GM19455 (cell line): ENCODE data around the gene SH3RF3.

Experiments used
- ATAC-seq: cut with Tn5 transposase; IDR thresholded peaks from one replicate; pipeline ENCODE4 v1.9.1; 2021; ENCODE audit not compliant: unreplicated experiment

The SH3RF3 gene

DNA sequence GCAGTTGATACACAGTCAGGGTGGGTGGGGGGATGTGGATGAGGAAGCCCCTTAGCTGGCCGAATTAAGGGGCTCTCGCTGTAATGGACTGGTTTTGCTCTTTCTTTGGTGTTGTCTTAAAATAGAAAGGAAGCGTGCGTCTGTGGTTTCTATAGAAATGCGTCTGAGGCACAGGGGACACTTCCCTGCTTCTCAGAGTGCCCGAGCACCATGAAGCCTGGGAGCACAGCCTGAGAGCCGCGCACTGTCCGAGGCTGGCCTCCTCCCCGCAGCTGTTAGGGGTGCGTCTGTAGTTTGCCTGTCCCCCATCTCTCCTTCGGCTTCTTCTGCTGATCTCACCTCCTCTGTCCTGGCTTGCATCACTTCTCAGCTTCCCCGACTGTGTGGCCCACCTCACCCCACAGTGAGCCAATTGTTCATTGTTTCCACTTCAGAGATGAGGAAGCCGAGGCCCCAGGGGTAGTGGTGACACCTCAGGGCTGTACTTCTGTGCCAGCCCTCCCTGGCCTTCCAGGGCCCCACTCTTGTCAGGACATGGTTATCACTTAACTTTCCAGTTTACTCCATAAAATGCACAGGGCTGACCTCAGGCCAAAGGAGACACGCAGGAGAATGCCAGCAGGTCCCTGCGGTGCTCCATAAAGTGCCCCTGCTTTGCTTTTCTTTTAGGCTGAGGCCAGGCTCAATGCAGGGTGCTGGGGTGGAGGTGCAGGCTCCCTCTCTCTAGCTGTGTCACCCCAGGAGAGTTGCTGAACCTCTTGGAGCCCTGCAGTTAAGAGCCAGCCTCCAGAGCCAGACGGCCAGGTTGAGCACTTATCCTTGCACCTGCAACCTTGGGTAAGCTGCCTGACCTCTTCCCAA lies 274.2 kb downstream of the SH3RF3 start:
- no peak for ATAC-seq

DNA sequence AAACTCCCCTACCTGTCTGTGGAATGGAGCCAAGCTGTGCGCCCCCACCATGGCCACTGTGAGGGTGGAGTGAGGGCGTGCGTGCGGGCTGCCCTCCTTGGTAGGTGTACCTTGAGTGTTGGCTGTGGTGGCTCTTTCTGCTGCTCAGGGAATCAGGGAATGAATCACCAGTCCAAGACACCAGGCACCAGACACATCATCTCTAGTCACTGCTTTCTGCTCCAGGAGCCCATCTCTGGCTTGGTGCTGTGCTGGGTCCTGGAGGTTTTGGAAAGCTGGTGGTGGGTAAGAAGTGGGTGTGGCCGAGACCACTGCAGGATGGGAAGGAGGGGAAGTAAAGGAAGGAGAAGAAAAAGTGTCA lies 274.8 kb downstream of the SH3RF3 start:
- ATAC-seq, result no peak

DNA sequence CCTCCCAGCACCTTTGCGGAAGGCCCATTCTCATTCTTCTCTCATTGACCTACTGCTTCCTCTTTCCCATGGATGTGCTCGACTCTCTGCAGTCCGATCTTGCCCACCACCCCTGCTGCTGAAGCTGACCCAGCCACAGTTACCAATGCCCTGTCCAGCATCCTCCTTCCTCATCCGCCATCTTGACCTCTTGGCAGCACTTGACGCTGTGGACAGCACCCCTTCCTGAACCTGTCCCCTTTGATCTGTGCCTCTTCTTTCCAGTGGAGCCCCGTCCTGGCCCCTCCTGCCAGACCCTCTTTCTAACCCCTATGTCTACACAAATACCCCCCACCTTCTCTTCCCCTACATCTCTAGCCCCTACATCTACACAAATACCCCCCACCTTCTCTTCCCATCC lies 275.7 kb downstream of the SH3RF3 start:
- no peak for ATAC-seq

DNA sequence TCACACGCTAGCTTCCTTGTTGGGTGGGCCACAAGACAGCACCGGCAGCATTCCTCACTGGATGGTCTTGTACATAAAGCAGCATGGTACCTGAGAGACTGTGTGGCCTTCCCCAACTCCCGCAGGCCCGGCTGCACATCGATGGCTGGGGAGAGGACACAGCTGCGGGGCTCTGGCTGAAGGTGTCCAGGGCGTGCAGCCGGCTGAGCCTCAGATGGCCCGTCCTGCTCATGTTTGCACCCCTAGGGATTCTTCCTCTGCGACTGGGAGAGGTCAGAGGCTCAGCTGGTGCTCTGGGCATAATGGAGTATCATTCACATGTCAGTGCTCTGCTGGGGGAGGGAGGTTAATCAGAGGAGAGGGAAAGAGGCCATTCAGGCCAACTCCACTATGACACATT lies 276.9 kb downstream of the SH3RF3 start:
- ATAC-seq, result no peak

DNA sequence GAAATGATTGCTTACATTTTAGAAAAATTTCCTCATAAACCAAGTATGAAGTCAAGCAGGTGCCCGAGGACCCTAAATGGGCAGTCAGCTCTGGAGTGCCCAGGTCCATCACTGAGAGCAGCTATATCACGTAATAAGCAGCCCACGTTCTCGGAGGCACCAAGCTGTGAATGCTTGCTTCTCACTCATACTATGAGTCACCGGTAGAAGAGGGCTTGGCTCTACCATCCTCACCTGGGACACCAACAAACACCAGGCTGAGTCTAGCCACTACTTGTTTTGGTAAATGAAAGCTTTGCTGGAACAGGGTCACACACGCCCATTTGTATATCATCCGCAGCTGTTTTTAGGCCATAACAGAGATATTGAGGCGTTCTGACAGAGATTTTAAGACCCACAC lies 277.3 kb downstream of the SH3RF3 start:
- ATAC-seq, result no peak

DNA sequence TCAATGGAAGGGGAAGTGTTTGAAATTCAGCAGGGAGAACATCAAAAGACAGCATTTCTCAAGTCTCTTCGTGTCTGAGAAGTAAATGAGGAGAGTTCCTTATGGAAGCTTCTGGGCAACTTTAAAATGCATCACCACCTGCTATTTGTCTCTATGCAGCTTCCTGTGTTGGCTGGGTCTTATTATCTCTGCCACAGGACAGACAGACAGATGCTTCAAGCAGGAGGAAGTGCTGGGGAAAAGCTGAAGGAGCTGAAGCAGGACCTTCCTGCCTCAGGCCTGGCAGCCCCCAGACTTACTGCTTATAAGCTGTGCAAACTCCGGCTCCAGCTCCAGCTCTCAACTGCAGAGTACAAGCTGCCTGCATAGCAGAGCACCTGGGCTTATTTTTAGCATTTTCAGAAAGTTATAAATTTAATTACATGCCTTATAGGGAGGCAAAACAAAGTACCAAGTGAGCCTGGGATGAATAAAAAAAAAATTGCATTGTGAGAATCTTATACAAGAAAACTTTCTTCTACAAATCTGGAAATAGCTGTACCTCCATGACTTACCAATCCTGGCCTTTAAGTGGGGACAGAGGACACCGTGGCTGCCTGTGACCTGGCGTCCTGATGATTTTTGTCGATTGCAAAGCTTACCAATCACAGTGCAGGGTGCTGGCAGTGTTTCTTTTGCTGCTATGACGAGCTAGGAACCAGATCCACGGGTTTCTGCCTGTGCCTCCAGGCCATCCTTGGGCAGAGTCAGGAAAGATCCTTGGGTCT lies 278.5 kb downstream of the SH3RF3 start:
- ATAC-seq, result no peak

DNA sequence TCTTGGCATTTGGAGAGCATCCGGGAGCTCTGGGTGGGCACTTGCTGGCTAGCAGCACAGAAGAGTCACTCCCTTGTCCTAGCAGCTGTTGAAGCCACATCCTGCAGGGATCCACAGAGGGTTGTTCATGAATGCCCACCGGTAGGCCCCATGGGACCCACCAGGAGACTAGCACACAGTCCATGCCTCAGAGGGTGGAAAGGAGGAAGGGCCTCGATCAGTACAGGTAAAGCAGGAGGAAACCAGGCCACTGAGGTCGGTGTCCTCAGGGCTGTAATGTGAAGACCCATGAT lies 279.0 kb downstream of the SH3RF3 start:
- ATAC-seq, result no peak

DNA sequence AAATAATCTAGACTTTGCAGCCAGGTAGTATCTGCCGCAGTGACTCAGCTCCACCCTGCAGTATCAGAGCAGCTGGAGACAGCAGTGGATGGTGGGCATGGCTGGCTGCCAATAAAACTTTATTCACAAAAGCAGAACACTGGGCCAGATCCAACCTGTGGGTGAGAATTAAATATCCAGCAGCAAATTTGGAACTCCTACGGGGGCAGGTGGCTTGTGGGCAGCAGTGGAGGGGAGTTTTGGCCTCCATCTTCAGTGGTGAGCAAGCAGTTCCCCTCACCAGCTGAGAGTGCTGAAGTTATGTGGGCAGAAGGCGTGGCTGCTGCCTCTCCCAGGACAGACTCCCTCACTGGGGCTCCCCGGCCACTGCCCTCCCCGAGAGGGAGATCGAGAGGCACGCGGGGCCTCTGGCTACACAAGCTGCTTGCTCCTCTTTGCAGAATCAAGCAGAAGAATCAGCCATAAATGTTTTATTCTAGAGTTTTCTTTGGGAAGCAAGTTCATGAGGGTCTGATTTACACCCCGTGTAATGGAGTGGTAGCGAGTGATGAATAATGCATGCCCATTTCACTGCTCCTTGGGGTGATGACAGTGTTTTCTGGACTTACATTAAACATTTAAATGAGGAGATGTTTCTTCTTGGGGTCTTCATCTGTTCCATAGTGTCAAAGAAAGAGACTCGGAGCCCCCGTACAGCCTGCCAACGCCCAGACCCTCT lies 280.5 kb downstream of the SH3RF3 start:
- ATAC-seq, result no peak

DNA sequence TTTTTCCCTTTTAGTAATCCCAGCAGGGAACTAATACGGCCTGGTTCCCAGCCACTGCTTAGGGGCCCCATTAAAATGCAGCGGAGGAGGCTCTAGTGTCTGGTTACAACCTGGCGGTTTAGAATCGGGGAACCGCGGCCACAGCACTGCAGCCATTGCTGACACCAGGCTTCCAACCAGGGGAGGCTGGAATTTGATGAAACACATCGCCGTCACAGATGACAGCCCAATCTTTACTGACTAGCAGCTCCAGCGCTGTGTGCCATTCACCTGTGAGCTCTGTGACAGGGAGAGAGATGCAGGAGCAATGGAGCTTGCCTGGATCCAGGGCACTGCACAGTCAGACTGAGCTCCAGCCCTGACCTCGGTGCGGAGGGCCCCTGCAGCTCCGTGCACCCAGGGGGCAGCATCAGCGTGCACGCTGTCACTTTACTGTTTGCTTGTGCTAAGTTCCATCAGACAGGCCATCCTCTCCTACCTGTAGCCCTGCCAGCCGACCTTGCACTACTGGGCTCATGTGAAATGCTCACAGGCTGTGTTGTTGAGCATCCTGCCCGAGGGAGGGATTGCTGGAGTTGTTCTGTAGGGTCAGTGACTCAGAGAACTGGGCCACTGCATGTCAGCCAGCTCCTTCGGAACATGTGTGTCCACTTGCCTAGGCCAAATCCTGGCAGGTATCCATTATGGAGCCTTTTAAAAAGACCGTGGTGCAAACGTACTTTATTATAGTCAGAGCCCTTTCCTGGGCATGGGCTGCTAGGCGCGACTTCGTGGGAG lies 281.2 kb downstream of the SH3RF3 start:
- no peak for ATAC-seq

DNA sequence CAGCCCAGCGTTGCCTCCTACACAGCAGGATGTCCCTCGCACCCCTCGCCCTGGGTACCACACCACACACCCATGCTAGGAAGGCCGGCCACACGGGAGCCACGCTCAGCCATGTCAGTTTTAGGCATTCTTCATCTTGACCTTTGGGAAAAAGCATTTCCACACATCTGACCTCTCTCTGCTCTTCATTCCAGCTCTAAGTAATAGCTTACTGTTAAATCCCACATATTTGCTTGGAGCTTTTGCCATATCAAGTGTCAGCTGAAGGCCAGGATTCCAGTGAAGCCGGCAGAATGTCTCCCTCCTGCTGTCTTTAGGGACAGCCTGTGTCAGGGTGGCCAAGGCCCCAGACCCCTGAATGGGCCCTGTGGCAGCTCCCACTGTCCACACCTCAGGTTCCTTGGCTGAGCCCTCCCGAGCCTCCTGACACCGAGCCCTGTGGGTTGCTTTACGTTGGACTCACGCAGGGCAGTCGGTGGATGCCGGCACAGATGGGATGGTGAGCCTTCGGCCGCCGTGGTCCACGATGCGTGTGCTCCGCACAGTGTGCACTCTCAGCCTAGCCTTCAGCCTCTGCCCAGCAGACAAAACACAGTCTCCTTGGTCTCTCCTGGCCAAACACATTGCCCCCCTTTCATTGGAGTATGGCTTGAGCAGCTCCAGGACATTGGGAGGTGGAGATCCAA lies 282.8 kb downstream of the SH3RF3 start:
- ATAC-seq, result no peak

DNA sequence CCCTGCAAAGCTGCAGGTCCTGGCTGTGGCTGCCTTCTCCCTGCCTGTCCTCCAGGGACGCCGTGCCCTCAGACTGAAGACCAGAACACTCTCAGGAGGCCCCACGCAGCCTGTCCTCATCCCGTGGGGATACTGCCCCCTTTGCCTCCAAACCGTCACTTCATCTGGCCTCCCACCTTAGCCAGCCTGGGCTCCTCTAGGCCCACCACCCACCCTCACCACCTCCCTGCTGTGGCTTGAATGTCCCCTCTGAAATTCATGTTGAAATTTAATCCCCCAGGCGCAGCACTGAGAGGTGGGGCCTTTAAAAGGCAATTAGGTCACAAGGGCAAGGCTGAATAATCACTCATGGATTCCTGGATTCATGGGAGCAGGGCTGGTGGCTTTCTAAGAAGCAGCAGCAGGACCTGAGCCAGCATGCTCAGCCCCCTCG lies 286.6 kb downstream of the SH3RF3 start:
- ATAC-seq, result no peak

DNA sequence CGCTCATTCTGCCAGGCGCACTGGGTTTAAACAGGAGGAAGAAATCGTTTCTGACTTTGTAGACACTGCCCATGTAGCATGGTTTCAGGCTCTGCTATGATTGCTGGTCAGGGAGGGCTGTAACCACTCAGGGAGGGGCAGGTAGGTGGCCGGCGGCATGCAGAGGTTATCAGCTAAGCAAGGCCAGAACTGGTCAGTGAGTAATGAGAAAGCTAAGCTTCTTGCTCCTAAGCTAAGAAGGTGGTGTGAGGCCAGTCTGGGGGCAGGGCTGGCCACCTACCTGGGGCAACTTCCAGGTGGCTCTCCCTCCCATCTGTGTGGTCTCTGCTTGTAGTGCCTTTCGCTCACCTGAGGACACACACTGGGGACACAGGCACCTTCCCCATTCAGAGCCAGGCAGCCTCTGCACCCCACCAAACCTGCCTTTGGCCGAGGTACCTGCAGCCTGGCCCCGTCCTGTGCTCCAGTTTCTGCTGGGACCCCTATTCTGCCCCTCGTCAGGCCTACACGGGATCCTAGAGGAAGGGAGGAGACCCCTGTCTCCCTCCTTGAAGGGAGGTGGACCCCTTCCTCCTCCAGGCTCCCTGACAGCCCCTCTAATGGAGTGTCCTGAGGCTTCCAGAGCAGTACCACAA lies 288.8 kb downstream of the SH3RF3 start:
- ATAC-seq, result no peak

DNA sequence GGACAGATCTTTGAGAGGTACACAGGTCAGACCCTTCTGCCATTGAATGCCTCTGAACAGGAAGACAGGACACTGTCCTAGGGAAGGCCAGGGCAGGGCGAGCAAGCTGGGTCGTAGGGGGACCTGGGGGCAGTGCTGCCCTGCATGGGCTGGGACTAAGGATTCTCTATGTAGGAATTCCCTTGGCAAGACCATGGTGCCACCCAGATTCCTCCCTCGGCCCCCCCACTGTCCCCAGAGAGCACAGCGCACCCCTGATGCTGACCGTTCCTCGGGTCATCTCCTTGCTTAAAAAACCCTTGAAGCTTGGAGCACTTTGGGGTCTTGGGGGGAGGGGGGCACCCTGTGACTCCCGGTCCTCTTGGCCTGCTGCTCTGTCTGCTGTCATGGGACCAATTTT lies 289.7 kb downstream of the SH3RF3 start:
- no peak for ATAC-seq

DNA sequence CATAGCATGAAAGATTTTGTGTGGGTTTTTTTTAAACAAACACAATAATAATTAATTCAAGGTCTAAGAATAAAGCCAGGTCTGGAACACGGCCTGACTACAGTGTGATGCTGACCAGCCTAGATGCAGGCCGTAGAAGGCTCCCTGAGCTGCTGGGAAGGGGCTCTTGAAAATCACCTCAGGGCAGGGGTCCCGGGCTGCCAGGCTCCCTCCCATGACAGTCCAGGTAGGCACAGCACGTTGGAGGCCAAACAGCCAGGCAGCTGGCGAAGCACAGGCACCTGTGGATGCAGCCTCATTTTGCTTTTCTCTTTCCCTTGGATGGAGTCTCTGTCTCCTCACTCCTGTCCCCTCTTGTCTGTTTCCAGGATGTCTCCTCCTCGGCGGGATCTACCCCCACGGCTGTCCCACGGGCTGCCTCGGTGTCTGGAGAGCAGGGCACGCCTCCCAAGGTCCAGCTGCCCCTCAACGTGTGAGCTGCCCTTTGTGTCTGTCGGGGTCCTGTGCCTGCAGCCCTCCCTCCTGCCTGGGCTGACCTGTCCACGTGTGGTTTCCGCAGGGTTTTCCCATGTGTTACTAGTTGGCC lies 290.3 kb downstream of the SH3RF3 start:
- no peak for ATAC-seq

DNA sequence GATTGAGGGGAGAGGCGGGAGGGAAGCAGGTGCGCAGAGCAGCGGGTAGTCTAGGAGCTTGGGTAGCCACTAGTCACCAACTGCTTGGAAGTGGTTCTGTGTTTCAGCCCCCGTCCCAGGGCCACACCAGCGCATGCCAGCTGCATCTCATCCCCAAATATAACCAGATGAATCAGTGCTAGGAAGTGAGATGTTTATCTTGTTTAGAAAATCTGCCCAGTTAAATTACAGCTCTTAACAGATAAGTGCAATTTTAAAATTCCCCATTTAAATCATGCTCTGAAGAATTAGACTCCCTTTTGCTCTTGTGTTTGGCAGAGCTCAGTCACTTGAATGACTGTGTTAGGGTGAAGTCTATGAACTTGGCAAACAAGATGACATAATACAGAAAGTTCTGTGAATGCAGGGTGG lies 291.0 kb downstream of the SH3RF3 start:
- ATAC-seq, result no peak

DNA sequence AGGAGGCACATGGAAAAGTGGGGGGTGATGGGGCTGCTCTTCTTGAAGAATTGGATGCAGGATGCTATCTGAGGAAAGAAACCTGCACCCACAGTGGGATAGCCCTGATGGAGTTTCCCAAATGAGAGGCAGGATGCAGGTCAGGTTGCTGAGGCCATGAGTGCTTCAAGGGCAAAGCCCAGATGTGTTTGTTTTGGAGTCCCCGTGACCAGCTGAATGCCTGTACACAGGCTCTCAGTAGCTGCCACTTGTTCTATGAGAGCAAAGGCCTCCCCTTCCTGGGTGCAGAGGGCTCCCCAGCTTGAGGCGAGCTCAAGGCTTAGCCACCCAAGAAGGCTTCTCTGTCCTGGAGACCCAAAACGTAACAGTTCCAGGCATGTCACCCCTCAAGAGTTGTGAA lies 292.1 kb downstream of the SH3RF3 start:
- ATAC-seq, result no peak

DNA sequence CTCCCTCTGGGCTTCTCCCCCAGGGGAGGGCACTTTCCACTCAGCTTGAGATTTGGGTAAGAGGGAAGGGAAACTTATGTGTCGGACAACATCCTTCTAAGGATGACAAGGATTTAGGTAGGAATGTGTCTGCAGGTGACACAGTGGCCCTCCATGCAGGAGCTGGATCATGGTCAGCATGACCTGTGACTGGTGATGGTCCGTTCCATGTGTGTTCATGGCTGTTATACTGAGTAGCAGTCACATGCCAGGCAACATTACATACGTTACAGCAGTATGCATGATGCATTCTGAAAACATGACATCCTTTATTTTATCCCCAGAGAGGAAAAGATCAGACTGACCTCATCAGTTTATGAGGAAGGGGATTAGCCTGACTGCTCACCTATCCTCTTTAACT lies 292.6 kb downstream of the SH3RF3 start:
- ATAC-seq, result no peak

DNA sequence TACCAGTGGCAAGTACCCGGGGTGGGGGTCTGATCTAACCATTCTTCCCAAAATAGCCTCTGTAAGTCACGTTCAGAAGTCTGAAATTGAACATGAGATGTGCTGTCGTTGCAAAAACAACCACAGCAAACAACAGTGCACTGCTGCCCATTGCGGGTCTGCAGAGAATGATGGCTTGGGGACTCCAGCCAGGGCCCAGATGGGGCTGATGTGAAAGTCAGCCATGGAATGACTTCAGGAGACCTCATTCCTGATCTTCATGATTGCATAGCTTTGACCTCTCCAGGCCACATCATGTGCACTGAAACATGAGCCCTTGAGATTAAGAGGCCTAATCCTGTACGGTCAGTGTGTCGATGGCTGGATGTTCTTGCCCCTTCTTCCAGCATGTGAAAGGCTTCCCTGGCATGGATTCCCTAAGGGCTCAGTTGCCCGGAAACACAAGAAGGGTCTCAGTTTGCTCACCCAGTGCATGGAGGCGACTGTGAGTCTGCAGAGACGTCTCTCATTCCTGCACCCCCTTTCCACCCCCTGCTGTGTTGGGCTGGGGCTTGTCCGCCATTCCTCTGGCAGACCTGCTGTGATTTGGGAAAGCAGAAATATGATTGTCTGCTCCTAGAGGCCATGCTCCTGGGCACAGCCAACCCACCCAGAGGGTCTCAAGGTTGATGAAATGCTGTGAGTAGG lies 293.2 kb downstream of the SH3RF3 start:
- no peak for ATAC-seq
